Measurements from ENCODE around the gene MAVS.
"Not testable (repeated sequence)": the region's sequence is repeated elsewhere in the genome, so short reads cannot be mapped to it uniquely, and the experiment has no call there.

The MAVS gene

GRCh38 chr20:3876000-3876399 is 29.4 kb downstream of the MAVS start:
- no peak for TF ChIP-seq CTCF (IDR thresholded peaks at IDR 0.05; ENCODE audit: extremely low read depth, insufficient read depth, missing control alignments)
- in situ Hi-C loops (cut with MboI; ENCODE audit: low pct_unique_long_range_greater_than_20kb, low sequenced_read_pairs, unreplicated experiment), result no loop called here
- no peak for DNase-seq (ENCODE audit: low spot score)

- DNase-seq (ENCODE audit: low spot score), result no peak
- no peak for TF ChIP-seq CTCF (IDR thresholded peaks at IDR 0.05; ENCODE audit: extremely low read depth, insufficient read depth, missing control alignments)
- in situ Hi-C loops (cut with MboI; ENCODE audit: low pct_unique_long_range_greater_than_20kb, low sequenced_read_pairs, unreplicated experiment), result no loop called here
Observed at GRCh38 chr20:3876676-3877075, 30.0 kb downstream of the MAVS start.

DNA sequence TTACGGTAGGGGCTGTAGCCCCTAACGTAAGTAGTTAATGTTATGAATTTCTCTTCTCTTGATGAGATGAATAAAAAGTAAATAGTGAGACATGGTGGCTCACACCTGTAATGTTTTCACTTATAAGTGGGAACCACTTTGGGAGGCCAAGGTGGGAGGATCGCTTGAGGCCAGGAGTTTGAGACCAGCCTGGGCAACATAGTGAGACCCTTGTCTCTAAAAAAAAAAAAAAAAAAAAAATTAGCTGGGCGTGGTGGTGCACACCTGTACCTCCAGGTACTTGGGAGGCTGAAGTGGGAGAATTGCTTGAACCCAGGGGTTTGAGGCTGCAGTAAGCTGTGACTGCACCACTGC is 32.3 kb downstream of the MAVS start:
- DNase-seq (ENCODE audit: low spot score); in situ Hi-C loops (cut with MboI; ENCODE audit: low pct_unique_long_range_greater_than_20kb, low sequenced_read_pairs, unreplicated experiment): not testable (repeated sequence)

- no peak for DNase-seq (ENCODE audit: low spot score)
- TF ChIP-seq CTCF (IDR thresholded peaks at IDR 0.05; ENCODE audit: extremely low read depth, insufficient read depth, missing control alignments), result no peak
- in situ Hi-C loops (cut with MboI; ENCODE audit: low pct_unique_long_range_greater_than_20kb, low sequenced_read_pairs, unreplicated experiment), result no loop called here
Observed at GRCh38 chr20:3885715-3886114, 39.1 kb downstream of the MAVS start.

DNA sequence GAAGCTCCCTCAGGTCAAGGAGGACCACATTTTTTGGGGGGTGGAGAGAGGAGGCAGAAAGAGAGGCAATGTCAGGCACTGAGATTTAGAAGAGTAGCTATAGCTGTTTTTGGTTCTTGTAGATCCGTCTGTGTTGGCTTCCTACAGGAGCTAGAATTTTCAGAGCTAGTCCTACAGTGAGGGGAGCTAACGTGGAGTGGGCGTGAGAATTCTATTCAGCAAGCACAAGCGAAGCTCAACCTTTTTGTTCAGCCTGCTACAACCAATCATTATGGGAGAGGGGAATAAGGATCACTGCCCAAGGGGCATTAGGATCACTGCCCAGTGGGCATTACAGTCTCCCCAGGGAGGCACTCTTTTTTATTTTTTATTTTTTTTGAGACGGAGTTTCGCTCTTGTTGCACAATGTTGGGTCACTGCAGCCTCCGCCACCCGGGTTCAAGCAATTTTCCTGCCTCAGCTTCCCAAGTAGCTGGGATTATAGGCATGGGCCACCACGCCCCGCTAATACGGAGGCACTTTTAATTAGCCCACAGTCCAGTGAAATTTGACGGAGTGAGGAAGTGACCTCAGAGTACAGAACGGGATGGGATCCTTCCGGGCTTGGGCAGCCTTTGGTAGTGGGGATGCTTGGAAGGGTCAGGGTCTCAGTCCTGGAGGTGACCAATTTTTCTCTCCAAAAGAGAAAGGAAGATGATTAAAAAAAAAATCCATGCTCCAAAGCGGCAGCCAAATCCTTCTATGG is 41.4 kb downstream of the MAVS start:
- DNase-seq (ENCODE audit: low spot score), result no peak

DNA sequence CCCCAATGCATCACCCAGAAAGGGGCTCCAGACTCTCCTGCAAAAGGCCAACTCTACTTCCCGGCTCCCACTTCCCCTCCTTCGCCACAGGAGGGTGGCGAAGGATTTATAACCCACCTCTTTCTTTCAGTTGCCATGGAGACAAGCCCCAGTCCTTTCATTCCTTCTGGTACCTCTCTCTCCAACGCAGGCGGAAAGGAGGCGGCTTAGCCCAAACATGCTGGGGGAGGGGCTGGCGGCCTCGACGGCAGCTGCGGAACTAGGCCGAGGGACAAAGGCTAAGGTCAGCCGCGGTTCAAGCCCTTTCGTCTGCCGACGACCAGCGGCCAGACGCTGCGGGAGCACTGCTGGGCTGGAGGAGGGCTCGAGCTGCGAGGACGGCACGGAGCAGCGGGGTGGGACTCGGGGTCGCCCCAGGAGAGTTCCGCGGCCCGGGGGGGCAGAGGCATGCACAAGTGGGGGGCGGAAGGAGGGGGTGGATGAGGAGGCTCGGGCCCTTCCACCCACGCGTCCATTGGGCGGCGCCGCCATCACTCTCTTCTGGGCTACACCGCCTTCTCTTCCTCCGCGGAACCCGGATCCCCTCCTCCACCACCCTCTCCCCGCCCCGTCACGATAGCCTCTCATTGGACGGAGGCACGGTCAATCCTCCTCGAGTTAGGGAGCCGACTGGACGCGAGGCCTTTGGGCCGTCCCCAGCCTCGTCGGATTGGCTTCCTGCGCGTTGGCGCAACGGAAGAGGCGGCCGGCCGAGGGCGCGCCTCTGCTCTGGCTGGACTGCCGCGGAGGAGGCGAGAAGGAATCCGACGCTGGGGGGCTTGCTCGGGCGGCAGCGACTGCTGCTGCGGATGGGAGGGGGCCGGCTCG is 42.2 kb downstream of the MAVS start, which contains the start of gene PANK2:
Gene PANK2, plus strand, starts transcription at position 766 of the 867 bp plus-strand sequence.
- DNase-seq (ENCODE audit: low spot score), result peak; percentile 99
- TF ChIP-seq CTCF (IDR thresholded peaks at IDR 0.05; ENCODE audit: extremely low read depth, insufficient read depth, missing control alignments), result peak; percentile 52
- in situ Hi-C loops (cut with MboI; ENCODE audit: low pct_unique_long_range_greater_than_20kb, low sequenced_read_pairs, unreplicated experiment), result no loop called here

More for the DNA sequence above, 41.4 kb downstream of the MAVS start:
- in situ Hi-C loops (cut with MboI; ENCODE audit: low pct_unique_long_range_greater_than_20kb, low sequenced_read_pairs, unreplicated experiment), result no loop called here
- TF ChIP-seq CTCF (IDR thresholded peaks at IDR 0.05; ENCODE audit: extremely low read depth, insufficient read depth, missing control alignments), result no peak

Measured in GM13977 (cell line).